GM12878 (cell line): ENCODE data around the gene COL16A1. TPM values are rescaled to one million over a fixed set of nuclear protein-coding genes. Genes with fewer than 3 reads are reported as not detected.

Experiments
- ATAC-seq: fragments of 200-7000 bp; cut with Tn5 transposase; 3 replicates; pipeline ENCODE4 v1.9.1; 2020; ENCODE audit warnings: mild to moderate bottlenecking, moderate library complexity
- BruUV-seq: library from RNA; stranded (reverse); fragments of 400-500 nt; replicated peaks from 2 replicates; lab custom pipeline; 2021; lab: Mats Ljungman, UMichigan
- CTCF ChIA-PET: fragments of 300-600 bp; sonication (Branson Sonifier 250); formaldehyde crosslinking; extraction: SDS; loops from one replicate; lab custom pipeline; 2021; ENCODE audit warnings: inconsistent platforms; lab: Yijun Ruan, JAX
- POLR2A ChIA-PET: fragments of 350-600 bp; formaldehyde crosslinking; extraction: SDS; loops from one replicate; lab custom pipeline; 2021; ENCODE audit warnings: inconsistent platforms; lab: Charles Lee
- RAD21 ChIA-PET: fragments of 300-600 bp; sonication (Branson Sonifier 250); formaldehyde crosslinking; loops from one replicate; lab custom pipeline; 2023; ENCODE audit warnings: antibody characterized with exemption; ENCODE audit not compliant: unreplicated experiment; lab: Charles Lee
- SMC1A ChIA-PET: fragments of 300-600 bp; sonication (Branson Sonifier 250); formaldehyde crosslinking; loops from one replicate; lab custom pipeline; 2023; ENCODE audit not compliant: unreplicated experiment, uncharacterized antibody; lab: Charles Lee
- DNase-seq: peaks from one replicate; pipeline ENCODE4 v3.0.0-alpha.2; 2011; ENCODE audit warnings: low read depth, low spot score
- FAIRE-seq: peaks from 3 replicates; lab custom pipeline; 2011; peaks lifted over from hg19 to GRCh38; lab: Jason Lieb, UNC
- H2AFZ ChIP-seq: 2 replicates; pipeline ENCODE4 v1.6.0; 2011; ENCODE audit warnings: low read depth, low read length, control low read depth; ENCODE audit not compliant: control insufficient read depth
- H3K27ac ChIP-seq: 2 replicates; pipeline ENCODE4 v1.5.1; 2011; ENCODE audit warnings: control low read depth; ENCODE audit not compliant: control insufficient read depth, insufficient read depth
- H3K27me3 ChIP-seq, 2 experiments: replicated peaks in 1 of 2; 2 replicates each; pipeline versions ENCODE4 v1.6.0 to v1.6.1; 2011; ENCODE audit warnings: low read length in 1 of 2; ENCODE audit not compliant: control insufficient read depth in 2 of 2, insufficient read depth in 2 of 2
- H3K36me3 ChIP-seq, 2 experiments: 2 replicates each; pipeline ENCODE4 v1.5.1; 2011; ENCODE audit warnings: low read length in 1 of 2; ENCODE audit not compliant: control insufficient read depth in 2 of 2, insufficient read depth in 2 of 2
- H3K4me1 ChIP-seq: 2 replicates; pipeline ENCODE4 v1.6.1; 2011; ENCODE audit warnings: mild to moderate bottlenecking, low read length, moderate library complexity, mixed read lengths; ENCODE audit not compliant: control insufficient read depth, insufficient read depth
- H3K4me2 ChIP-seq: 2 replicates; pipeline ENCODE4 v1.6.0; 2011; ENCODE audit warnings: control low read depth; ENCODE audit not compliant: control insufficient read depth, insufficient read depth
- H3K4me3 ChIP-seq: fragments of 200-600 bp; sonication (generic); 2 replicates; pipeline ENCODE4 v1.5.1; 2016
- H3K79me2 ChIP-seq: 2 replicates; pipeline ENCODE4 v1.6.0; 2011; ENCODE audit warnings: low read length; ENCODE audit not compliant: control insufficient read depth, insufficient read depth
- H3K9ac ChIP-seq: 2 replicates; pipeline ENCODE4 v1.8.0; 2011; ENCODE audit warnings: low read length, control low read depth, mixed read lengths; ENCODE audit not compliant: control insufficient read depth, insufficient read depth
- H3K9me3 ChIP-seq: replicated peaks from 3 replicates; pipeline ENCODE4 v1.5.1; 2011; ENCODE audit warnings: mild to moderate bottlenecking, low read length; ENCODE audit not compliant: control insufficient read depth, insufficient read depth
- H4K20me1 ChIP-seq: 2 replicates; pipeline ENCODE4 v1.6.0; 2011; ENCODE audit not compliant: control insufficient read depth, insufficient read depth
- BCLAF1 ChIP-seq: fragments of 450-650 bp; IDR thresholded peaks from 2 replicates; pipeline ENCODE4 v1.6.1; 2017; ENCODE audit warnings: antibody characterized with exemption, mild to moderate bottlenecking, moderate library complexity
- CREM ChIP-seq: IDR thresholded peaks from 2 replicates; pipeline ENCODE4 v1.6.1; 2014; ENCODE audit warnings: antibody characterized with exemption, low read depth
- EGR1 ChIP-seq, 2 experiments: IDR thresholded peaks; 1 replicate in 1 of 2; 2 replicates in 1 of 2; pipeline ENCODE4 v1.6.1; 2011 to 2012; ENCODE audit warnings: low read depth in 2 of 2, low read length in 2 of 2, borderline replicate concordance in 1 of 2, mild to moderate bottlenecking in 1 of 2, moderate library complexity in 1 of 2
- GATAD2B ChIP-seq: fragments of 450-650 bp; conservative IDR thresholded peaks from 2 replicates; pipeline ENCODE4 v1.6.1; 2017; ENCODE audit warnings: low read depth, mild to moderate bottlenecking, moderate library complexity
- RB1 ChIP-seq: fragments of 450-650 bp; formaldehyde crosslinking; IDR thresholded peaks from 2 replicates; pipeline ENCODE4 v1.6.1; 2017; ENCODE audit warnings: mild to moderate bottlenecking, borderline replicate concordance
- SMC3 ChIP-seq: IDR thresholded peaks from 2 replicates; pipeline ENCODE4 v1.6.1; 2011; ENCODE audit warnings: low read length, improper control_type of control experiment, borderline replicate concordance
- ZNF217 ChIP-seq: fragments of 450-650 bp; IDR thresholded peaks from 2 replicates; pipeline ENCODE4 v1.6.1; 2017; ENCODE audit warnings: antibody characterized with exemption, mild to moderate bottlenecking
- WGBS: methylation state at CpG from one replicate; pipeline ENCODE4 v1.1.6; 2016; ENCODE audit warnings: low lambda C conversion rate; ENCODE audit not compliant: insufficient replicate concordance, insufficient coverage; ENCODE audit errors: missing lambda C conversion rate; 5-methylcytosine and 5-hydroxymethylcytosine counted together
- in situ Hi-C: fragments of 300-500 bp; cut with MboI; formaldehyde crosslinking; loops from 9 replicates; pipeline ENCODE4 v1.14.3; 2018; ENCODE audit warnings: mixed read lengths
- intact Hi-C: fragments of 100-400 bp; cut with micrococcal nuclease; formaldehyde crosslinking; loops from one replicate; pipeline ENCODE4 v1.14.2; 2022; ENCODE audit not compliant: unreplicated experiment
- polyA plus RNA-seq, 11 experiments: library from polyadenylated mRNA; depleted of rRNA in 4 of 11; unstranded in 6 of 11; stranded (reverse) in 5 of 11; fragments of >200 nt; fragmentation: Nextera tagmentation in 4 of 11; fragmentation: Illumina TruSeq in 1 of 11; extraction: Ambion mirVana in 4 of 11; extraction: Trizol in 1 of 11; gene quantifications; 1 replicate in 1 of 11; 2 replicates in 10 of 11; pipeline versions ENCODE4 v1.2.1 to v1.2.3, GENCODE V29; 2011 to 2016; ENCODE audit warnings: inconsistent platforms in 2 of 11, missing spikeins in 2 of 11, low read depth in 1 of 11
- total RNA-seq, 4 experiments: library from RNA; depleted of rRNA in 3 of 4; stranded (reverse); fragments of >200 nt in 3 of 4; fragmentation: Illumina TruSeq in 1 of 4; extraction: Trizol in 1 of 4; gene quantifications; 2 replicates each; pipeline versions ENCODE4 v1.2.1 to v1.2.3, GENCODE V29; 2013 to 2021
- TF ChIP-seq, protein P1 (sequence below), 3 experiments: IDR thresholded peaks in 2 of 3; conservative IDR thresholded peaks in 1 of 3; 2 replicates each; pipeline ENCODE4 v1.5.1; 2011; ENCODE audit warnings: low read depth in 3 of 3, low read length in 3 of 3, mild to moderate bottlenecking in 3 of 3, control low read depth in 2 of 3, moderate library complexity in 2 of 3, inconsistent platforms in 1 of 3, mixed read lengths in 1 of 3; ENCODE audit not compliant: control insufficient read depth in 2 of 3, insufficient read depth in 1 of 3; ENCODE audit errors: extremely low read depth in 1 of 3

Gene COL16A1
- total and polyA plus RNA-seq, 10 of the 15 experiments (the other 5 are each of a cell fraction or from before 2014, with no cell fraction given) = 0.02 to 3.7 (median 0.59) TPM

DNA sequence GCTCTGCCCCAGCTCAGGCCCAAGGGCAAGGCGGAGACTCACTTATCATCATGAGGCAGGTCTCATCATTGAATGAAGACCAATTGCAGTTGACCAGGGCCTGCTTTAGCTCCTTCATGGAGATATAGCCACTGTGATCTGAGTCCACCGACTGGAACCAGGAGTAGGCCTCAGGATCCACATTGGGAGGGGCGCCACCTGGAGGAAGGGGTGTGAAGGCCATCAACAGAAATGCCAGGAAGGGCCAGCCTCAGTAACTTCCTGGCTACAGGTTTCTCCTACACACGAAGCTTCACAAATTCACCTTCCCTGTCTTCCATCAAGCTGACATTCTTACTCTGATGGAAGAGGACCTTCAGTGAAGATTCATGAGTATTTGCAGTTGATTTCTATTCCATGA lies 70.7 kb downstream of the COL16A1 start:
- in situ Hi-C loops (no loop called here), intact Hi-C loops (no loop called here)
- no peak for TF ChIP-seq RB1
- TF ChIP-seq SMC3 = peak; percentile 26; the same call in 1 of the 2 replicates
- TF ChIP-seq GATAD2B = no peak
- TF ChIP-seq ZNF217 = no peak
- TF ChIP-seq EGR1 (IDR thresholded peaks at IDR 0.05; ENCODE audit: borderline replicate concordance in 1 of 2, low read depth in 2 of 2, low read length in 2 of 2) = no peak
- TF ChIP-seq, protein P1, sequence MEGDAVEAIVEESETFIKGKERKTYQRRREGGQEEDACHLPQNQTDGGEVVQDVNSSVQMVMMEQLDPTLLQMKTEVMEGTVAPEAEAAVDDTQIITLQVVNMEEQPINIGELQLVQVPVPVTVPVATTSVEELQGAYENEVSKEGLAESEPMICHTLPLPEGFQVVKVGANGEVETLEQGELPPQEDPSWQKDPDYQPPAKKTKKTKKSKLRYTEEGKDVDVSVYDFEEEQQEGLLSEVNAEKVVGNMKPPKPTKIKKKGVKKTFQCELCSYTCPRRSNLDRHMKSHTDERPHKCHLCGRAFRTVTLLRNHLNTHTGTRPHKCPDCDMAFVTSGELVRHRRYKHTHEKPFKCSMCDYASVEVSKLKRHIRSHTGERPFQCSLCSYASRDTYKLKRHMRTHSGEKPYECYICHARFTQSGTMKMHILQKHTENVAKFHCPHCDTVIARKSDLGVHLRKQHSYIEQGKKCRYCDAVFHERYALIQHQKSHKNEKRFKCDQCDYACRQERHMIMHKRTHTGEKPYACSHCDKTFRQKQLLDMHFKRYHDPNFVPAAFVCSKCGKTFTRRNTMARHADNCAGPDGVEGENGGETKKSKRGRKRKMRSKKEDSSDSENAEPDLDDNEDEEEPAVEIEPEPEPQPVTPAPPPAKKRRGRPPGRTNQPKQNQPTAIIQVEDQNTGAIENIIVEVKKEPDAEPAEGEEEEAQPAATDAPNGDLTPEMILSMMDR (IDR thresholded peaks at IDR 0.05 in 2 of 3, conservative IDR thresholded peaks at IDR 0.05 in 1 of 3; ENCODE audit: control insufficient read depth in 2 of 3, extremely low read depth in 1 of 3, insufficient read depth in 1 of 3, low read depth in 3 of 3, low read length in 3 of 3) = peak; percentile 36 to 48 (median 43)
- TF ChIP-seq BCLAF1 = no peak
- no peak for TF ChIP-seq CREM
- Histone ChIP-seq H2AFZ (no peak overlapping the region), H3K4me3 (no peak overlapping the region), H4K20me1 (no peaks in the 10 kb centered on the region; the same call in 1 of the 2 replicates), H3K9me3 (no peaks in the 10 kb centered on the region), H3K9ac (no peak overlapping the region), H3K79me2 (peaks cover 19% of the 10 kb centered on the region), H3K27me3 (no peaks in the 10 kb centered on the region), H3K36me3 (peaks cover 25 to 37% of the 10 kb centered on the region in 2 experiments), H3K27ac (no peak overlapping the region), H3K4me2 (no peak overlapping the region), H3K4me1 (no peaks in the 10 kb centered on the region)
- CTCF ChIA-PET = interaction anchor here (0.7 to 7.1 kb wide), 7 partner anchors 10 to 68 kb away, joined by 3 to 47 read pairs (median 7); partner anchors contain the start of genes HCRTR1 and PEF1
- FAIRE-seq = no peak
- BruUV-seq = no TSS peak
- RAD21 ChIA-PET = interaction anchor here (1.2 kb wide), 1 partner anchor 113 kb away, joined by 3 read pairs; no protein-coding TSS in a partner anchor
- SMC1A ChIA-PET = interaction anchor here (1.9 kb wide), 1 partner anchor 156 kb away, joined by 5 read pairs; no protein-coding TSS in a partner anchor
- 51% methylated on average over 4 of the region's 4 CpGs for WGBS
- DNase-seq = no peak
- ATAC-seq = peak; percentile 46; the same call in 2 of the 3 replicates
- POLR2A ChIA-PET = interaction anchor here (1.6 kb wide), 1 partner anchor 10 kb away, joined by 5 read pairs; no protein-coding TSS in a partner anchor
